HG03521 (cell line): ENCODE data around the gene NUP153.
A peak's percentile ranks its signal among the peaks of the same experiment; 100 is the strongest.
"Not testable (repeated sequence)": the region's sequence is repeated elsewhere in the genome, so short reads cannot be mapped to it uniquely, and the experiment has no call there.

Source experiments
- ATAC-seq: cut with Tn5 transposase; IDR thresholded peaks from one replicate; pipeline ENCODE4 v1.9.1; 2021; ENCODE audit warnings: mild to moderate bottlenecking, moderate library complexity; ENCODE audit not compliant: unreplicated experiment

The NUP153 gene

DNA sequence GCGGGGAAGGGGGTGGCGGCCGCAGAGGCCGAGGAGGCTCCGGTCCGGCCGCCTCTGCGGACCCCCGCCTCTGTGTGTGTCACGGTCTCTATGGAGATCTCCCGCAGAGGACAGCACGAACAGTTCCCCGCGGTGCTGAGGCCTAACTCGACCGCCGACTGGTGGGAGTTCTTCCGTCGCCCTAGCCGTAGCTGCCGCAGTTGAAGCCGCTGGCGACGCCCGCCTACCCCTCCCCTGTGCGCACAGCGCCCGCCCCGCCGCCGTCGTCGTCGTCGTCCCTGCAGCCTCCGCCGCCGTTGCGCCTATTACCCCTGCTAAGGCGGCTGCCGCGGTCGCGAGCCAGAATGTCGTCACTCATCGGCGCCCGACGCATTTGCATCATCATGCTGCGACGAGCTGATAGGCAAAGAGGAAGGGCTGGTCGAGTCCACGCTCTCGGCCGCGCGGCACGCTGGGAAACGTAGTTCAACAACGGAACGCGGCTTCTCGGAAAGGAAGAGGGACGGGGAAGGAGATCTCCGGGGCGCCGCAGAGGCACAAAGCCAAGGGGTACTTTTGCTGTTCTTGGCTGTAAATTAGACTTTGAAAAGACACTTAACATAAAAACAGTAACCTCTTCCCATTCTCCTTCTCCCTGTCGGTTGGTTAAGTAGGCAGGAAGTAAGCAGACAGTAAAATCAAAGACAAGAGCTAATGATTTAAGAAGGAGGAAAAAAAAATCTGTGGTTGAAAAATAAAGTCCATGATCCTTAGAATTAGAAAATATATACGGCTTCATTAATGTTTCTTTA is at the start of gene NUP153:
Gene NUP153, minus strand, starts transcription at position 346 of the 791 bp plus-strand sequence. CDS start 538 bp downstream, outside the sequence.
- ATAC-seq, result peak; percentile 70

DNA sequence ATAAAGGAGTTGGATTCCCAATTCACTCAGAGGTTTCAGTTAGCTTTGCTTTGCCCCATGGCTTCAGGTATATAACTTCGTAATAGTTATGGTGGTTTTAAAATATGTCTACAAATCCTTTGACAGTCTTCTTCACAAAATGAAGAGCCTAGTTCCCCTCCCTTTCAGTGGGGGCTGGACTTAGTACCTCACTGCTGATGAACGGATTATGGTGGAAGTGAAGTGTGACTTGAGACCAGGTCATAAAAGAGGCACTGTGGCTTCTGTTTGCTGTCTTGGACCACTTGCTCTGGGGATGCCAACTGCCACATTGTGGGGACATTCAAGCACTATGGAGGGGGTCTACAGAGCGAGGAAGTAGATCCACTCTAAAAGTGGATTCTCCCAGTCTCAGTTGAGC is 47.5 kb upstream of the NUP153 start:
- no peak for ATAC-seq

DNA sequence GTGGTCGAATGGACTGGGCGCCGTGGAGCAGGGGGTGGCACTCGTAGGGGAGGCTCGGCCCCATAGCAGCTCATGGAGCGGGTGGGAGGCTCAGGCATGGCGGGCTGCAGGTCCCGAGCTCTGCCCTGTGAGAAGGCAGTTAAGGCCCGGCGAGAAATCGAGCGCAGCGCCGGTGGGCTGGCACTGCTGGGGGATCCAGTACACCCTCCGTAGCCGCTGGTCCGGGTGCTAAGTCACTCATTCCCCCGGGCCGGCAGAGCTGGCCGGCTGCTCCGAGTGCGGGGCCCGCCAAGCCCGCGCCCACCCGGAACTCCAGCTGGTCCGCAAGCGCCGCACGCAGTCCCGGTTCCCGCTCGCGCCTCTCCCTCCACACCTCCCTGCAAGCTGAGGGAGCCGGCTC is 38.6 kb upstream of the NUP153 start:
- ATAC-seq, result not testable (repeated sequence)

DNA sequence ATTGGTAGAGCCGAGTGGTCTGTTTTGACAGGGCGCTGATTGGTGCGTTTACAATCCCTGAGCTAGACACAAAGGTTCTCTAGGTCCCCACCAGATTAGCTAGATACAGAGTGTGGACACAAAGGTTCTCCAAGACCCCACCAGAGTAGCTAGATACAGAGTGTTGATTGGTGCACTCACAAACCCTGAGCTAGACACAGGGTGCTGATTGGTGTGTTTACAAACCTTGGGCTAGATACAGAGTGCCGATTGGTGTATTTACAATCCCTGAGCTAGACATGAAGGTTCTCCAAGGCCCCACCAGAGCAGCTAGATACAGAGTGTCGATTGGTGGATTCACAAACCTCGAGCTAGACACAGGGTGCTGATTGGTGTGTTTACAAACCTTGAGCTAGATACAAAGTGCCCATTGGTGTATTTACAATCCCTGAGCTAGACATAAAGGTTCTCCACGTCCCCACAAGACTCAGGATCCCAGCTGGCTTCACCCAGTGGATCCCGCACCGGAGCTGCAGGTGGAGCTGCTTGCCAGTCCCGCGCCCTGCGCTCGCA is 38.1 kb upstream of the NUP153 start:
- ATAC-seq, result not testable (repeated sequence)

DNA sequence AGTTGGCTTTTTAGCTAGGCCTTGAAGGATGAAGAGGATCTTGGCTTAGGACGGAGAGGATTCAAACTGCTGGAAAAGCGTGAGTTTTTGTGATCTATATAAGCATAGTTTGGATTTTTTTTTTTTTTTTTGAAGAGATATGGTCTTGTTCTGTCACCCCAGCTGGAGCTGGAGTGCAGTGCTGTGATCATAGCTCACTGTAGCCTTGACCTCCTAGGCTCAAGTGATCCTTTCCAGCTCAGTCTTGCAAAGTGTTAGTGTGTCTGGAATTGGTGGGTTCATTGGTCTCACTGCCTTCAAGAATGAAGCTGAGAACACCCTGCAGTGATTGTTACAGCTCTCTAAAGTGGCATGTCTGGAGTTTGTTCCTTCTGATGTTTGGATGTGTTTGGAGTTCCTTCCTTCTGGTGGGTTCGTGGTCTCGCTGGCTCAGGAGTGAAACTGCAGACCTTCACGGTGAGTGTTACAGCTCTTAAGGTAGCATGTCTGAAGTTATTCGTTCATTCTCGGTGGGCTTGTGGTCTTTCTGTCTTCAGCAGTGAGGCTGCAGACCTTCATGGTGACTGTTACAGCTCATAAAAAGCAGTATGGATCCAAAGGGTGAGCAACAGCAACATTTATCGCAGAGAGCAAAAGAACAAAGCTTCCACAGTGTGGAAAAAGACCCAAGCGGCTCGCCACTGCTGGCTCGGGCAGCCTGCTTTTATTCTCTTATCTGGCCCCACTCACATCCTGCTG is 37.5 kb upstream of the NUP153 start:
- ATAC-seq, result no peak

DNA sequence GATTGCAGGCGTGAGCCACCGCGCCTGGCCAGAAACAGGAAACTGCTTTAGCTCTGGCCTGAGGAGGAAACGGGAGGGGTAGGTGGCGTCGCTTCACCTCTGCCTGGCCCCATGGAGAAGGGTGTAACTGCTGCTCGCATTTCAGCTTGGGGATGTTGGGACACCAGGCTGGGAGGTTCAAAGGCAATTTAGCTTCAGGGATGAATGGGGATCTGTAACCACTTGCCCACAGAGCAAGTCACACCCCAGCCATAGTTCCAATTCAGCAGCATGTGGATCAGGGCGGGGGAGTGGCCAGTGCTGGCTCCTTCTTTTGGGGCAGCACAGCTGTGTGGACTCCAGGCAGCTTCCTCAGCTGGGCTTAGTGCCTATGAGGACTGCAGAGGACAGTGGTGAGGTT is 34.8 kb upstream of the NUP153 start:
- ATAC-seq, result no peak

DNA sequence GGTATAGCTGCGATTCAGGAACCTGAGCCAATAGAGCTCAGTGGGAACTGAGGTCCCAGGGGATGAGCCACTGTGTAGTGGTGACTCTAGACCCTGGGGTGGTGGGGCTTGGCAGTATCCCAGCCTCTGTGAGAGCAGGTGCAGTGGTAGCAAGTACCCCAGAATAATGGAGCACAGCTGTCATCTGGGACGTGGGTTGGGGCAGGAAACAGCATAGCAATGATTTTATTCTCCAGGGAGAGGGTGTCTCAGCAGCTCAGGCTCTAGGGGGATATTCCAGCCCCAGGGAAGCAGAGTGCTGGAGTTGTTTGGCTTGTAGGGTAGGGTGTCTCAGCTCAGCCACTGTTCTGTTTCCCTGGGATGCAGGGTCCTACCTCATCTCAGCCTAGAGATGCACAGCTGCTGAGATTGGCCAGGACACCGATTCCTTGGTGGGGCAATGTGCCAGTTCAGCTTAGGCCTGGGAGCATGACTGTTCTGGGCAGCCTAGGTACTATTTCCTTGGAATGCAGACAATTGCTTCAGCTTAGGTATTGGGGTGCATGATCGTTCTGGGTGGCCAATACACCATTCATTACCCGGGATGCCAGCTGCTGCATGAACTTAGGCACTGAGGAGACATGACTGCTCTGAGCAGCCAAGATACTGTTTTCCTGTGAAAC is 34.0 kb upstream of the NUP153 start:
- ATAC-seq, result no peak

DNA sequence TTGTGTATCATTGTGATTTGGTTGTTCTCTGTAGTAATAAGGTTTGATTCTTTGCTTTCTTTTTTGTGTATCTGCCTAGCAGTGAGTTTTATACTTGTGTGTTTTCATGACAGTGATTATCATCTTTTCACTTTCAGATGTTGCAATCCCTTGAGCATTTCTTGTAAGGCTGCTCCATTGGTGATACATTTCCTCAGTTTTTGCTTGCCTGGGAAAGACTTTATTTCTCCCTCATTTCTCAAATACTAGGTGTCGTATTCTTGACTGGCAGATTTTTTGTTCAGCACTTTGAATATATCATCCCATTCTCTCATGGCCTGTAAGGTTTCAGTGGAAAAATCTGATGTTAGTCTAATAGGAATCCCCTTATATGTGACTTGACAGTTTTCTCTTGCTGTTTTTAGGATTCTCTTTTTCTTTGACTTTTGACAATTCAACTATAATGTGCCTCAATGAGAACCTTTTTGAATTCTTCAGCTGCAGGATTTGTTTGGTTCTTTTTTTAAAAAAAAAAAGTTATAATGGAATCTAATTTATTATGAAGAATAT is 31.1 kb upstream of the NUP153 start:
- no peak for ATAC-seq

DNA sequence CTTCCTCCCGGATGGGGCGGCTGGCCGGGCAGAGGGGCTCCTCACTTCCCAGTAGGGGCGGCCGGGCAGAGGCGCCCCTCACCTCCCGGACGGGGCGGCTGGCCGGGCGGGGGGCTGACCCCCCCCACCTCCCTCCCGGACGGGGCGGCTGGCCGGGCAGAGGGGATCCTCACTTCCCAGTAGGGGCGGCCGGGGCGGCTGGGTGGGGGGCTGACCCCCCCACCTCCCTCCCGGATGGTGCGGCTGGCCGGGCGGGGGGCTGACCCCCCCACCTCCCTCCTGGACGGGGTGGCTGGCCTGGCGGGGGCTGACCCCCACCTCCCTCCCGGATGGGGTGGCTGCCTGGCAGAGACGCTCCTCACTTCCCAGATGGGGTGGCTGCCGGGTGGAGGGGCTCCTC is 28.6 kb upstream of the NUP153 start:
- not testable (repeated sequence) for ATAC-seq

DNA sequence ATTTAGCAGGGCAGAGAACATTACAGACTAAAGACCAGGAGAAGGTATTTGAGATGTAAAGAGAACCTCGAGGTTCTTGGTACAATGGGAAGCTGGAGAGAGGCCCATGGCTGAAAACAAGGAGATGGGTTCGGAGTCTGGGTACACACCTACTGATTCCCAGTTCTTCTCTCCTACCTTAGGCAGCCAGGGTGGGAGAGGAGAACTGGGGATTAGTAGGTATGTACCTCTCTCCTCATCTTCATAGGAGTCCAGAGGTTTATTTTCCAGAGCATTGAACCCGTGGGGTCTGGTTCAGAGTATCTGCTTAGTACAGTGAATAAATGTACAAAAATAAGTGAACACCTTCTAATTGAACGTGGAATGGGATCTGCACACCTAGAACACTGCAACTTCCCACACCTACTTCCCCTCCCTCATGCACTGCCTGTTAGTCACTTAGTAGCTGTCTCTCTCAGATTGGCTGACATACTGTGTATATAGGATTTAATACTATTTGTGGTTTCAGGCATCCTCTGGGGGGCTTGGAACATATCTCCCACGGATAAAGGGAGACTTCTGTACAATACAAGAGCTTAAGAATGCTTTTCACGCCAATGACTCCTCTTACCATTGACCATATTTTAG is 23.5 kb upstream of the NUP153 start:
- ATAC-seq, result no peak

DNA sequence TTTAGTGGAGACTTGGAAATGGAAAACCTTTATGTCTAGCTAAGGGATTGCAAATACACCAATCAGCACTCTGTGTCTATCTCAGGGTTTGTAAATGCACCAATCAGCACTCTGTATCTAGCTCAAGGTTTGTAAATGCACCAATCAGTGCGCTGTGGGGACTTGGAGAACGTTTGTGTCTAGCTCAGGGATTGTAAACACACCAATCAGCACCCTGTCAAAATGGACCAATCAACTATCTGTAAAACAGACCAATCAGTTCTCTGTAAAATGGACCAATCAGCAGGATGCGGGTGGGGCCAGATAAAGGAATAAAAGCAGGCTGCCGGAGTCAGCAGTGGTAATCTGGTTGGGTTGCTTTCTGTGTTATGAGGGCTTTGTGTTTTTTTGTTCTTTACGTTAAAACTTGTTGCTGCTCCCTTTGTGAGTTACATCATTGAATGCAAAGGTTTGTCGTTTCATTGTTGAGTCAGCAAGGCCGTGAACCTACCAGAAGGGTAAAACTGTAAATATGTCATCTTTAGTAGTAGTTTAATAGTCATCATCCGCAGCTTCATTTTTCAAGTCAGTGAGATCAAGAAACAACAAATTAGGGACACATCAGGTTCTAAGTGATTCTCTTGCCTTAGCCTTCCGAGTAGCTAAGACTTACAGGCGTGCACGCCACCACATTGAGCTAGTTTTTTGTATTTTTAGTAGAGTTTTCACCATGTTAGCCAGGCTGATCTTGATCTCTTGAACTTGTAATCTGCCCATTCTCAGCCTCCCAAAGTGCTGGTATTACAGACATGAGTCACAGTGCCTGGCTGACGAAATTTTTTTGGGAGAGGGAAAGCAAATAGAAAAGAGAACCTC is 22.7 kb upstream of the NUP153 start:
- ATAC-seq, result no peak

DNA sequence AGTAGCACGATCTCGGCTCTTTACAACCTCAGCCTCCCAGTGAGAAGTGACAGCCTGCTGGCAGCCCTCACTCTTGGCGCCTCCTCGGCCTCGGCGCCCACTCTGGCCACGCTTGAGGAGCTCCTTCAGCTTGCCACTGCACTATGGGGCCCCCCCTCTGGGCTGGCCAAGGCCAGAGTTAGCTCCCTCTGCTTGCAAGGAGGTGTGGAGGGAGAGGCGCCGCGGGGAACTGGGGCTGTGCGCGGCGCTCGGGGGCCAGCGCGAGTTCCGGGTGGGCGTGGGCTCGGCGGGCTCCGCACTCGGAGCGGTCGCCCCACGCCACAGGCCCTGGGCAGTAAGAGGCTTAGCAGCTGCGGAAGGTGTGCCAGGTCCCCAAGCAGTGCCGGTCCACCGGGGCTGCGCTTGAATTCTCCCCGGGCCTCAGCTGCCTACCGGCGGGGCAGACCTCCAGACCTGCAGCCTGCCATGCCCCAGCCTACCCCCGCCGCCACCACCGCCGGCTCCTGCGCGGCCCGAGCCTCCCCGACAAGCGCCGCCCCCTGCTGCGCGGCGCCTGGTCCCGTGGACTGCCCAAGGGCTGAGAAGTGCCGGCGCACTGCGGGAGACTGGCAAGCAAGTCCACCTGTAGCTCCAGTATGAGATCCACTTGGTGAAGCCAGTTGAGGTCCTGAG is 22.0 kb upstream of the NUP153 start:
- ATAC-seq, result no peak

DNA sequence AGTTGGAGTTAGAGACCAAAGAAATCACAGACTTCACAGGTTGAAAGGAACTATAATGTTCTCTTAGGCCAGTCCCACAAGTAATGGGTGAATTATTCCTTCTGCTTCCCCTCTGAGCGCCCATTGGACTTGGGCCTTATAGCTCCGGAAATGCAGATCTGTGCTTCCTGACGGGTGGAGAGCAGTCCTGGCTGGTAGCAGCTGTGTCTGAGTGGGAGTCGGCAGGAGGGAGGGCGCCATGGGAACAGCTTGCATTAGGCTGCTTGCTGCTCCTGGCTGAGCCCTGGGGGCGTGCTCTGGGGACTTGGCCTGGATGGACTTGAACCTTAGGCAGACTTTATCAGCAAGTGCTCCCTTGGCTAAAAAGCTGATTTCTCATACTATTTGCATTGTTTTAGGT is 18.4 kb upstream of the NUP153 start:
- ATAC-seq, result no peak

DNA sequence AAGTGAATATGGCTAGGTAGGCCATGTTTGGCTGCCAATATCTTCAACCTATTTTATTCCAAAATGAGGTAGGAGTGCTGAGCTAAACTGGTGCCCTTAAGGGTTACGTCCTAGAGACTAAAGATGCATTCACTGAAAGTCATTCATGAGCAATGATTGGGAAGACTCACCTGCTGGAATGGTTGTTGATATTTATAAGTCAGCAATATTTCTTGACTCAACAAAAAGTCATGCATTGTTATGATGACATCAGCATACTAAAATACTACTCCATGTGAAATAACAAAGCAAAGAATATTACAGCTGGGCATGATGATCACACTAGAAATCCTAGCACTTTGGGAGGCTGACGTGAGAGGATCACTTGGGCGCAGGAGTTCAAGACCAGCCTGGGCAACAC is 17.6 kb upstream of the NUP153 start:
- no peak for ATAC-seq

DNA sequence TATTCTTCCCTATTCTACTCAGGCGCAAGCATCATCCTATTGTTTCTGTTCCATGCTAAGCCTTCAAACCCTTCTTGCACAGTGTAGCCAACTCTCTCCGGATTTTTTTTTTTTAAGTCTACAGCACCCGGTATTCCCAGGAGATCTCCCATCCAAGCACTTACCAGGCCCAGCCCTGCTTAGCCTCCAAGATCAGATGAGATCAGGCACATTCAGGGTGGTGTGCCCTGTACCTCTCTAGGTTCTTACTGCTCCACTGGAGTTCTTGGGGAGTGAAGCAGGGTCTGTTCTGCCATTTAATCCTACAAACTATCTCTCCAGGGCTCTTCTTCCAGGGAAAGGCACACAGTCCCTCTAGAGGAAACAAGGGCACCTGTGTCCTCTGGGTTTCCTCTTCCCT is 14.9 kb upstream of the NUP153 start:
- no peak for ATAC-seq

DNA sequence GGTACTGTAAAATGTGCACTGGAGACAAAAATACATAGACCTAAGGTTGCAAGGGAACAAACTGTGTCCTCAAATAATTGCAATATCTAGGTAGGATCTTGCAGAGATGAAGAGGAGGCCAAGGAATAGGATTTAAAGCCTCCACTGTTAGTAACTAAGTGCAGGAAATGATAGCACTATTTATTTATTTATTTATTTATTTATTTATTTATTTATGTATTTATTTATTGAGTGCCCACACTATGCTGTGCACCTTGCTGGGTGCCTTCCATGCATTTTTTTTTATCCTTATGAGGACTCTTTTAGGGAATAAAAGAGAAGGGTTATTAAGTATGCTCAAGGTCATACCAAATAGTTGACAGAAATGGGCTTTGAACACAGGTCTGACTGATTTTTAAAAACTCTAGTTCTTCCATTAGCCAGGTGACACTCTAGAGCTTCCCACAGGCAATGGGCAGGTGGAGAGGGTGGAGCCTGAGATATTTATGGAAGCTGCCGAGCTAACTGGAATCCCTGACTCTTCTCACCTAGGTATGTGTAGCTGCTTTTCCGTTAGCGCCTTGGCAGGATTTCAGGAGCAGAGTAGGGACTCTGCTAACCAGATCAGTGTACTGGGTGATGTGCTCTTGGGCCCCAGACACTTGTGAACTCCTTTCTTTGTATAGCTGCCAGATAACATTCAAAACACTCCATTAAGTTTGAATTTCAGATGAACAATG is 12.8 kb upstream of the NUP153 start:
- ATAC-seq, result no peak

DNA sequence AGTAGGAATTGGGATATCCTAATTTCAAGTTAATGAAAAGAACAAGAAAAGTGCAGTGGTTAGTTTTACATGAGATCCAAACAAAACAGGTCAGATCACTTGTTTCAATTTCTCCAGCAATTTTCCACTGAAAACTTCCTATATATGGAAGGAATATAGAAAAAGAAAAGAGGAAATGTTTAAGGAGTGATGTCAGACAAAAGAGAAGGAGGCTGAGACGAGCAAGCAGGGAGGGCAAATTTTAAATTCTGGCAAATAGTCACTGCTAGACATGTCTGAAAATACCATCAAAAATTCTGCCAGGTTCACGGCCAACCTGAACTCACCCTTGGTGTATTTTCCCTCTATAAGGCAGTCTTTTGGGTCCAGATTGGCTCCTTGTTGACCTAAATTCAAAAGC is 9.5 kb upstream of the NUP153 start:
- ATAC-seq, result no peak
